Stimulated activated CD4-positive, alpha-beta T cell treated with anti-CD3 and anti-CD28 coated beads, Interleukin-15, amount 100 ng/mL, for 48 hours (primary cell): ENCODE data around the gene IFT20.
"Not testable (repeated sequence)": the region's sequence is repeated elsewhere in the genome, so short reads cannot be mapped to it uniquely, and the experiment has no call there.

Source experiments
- DNase-seq, 2 donors: peaks; one replicate each; pipeline ENCODE4 v3.0.0-alpha.2; 2020; ENCODE audit warnings: low read depth in 2 of 2

The IFT20 gene

GRCh38 chr17:28315846-28316705 lies 19.2 kb downstream of the IFT20 start:
- DNase-seq, result no peak

GRCh38 chr17:28313841-28314240 lies 21.4 kb downstream of the IFT20 start:
- DNase-seq, result no peak

- no peak for DNase-seq
Observed at GRCh38 chr17:28306954-28307401, 28.3 kb downstream of the IFT20 start.

- DNase-seq, result no peak
Observed at GRCh38 chr17:28298449-28298848, 36.8 kb downstream of the IFT20 start.

- DNase-seq, result no peak
Observed at GRCh38 chr17:28295677-28296578, 39.3 kb downstream of the IFT20 start.

GRCh38 chr17:28293994-28294393 lies 41.3 kb downstream of the IFT20 start:
- no peak for DNase-seq

DNA sequence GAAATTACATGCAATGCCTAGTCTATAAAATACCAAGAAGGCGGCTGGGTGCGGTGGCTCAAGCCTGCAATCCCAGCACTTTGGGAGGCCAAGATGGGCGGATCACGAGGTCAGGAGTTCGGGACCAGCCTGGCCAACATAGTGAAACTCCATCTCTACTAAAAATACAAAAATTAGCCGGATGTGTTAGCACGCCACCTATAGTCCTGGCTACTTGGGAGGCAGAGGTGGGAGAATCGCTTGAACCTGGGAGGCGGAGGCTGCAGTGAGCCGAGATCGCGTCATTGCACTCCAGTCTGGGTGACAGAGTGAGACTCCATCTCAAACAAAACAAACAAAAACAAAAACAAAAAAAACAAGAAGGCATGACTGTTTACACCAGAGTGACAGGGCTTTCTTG lies 42.4 kb downstream of the IFT20 start:
- not testable (repeated sequence) for DNase-seq

GRCh38 chr17:28291780-28292330 lies 43.4 kb downstream of the IFT20 start:
- DNase-seq, result no peak

DNA sequence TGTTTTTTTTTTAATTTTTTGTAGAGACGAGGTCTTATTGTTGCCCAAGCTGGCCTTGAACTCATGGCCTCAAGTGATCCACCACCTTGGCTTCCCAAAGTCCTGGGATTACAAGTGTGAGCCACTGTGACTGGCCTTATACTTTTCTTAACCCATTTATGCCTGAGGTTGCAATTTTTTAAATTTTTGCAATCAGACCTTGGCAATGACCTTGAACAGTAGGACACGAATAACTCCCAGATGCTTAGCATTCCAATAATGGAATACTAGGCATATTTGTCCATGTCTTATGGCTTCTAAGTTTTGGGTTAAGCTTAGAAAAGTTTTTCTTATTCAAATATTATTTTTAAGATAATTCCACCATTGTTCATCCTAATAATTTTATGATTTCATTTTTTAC lies 44.6 kb downstream of the IFT20 start:
- DNase-seq, result no peak

DNA sequence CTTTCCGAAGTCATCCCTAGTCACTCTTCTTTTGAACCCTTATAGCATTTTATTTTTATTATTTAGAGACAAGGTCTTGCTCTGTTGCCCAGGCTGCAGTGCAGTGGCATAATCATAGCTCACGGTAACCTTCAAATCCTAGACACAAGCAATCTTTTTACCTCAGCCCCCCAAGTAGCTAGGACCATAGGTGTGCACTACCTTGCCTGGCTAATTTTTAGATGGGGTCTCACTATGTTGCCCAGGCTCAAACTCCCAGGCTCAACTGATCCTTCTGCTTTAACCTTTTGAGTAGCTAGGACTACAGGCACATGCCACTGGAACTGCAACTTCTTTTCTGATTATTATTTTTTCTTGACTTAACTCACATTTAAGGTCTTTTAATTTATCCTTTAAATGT lies 49.3 kb downstream of the IFT20 start:
- DNase-seq, result no peak

- DNase-seq, result no peak
Observed at GRCh38 chr17:28282596-28282995, 52.7 kb downstream of the IFT20 start.

DNA sequence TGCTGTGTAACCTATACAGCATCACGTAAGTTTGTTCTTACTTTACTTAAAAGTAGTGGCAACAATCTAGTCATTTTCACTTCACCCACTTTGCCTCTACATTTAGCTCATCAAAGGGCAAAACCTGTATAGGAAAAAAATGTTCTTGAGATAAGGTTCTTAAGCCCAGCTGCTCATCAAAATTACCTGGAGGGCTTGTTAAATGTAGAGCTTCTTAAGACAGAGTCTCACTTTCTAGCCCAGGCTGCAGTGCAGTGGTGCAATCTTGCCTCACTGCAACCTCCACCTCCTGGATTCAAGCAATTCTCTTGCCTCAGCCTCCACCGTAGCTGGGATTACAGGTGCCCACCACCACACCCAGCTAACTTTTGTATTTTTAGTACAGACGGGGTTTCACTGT lies 54.4 kb downstream of the IFT20 start:
- no peak for DNase-seq

- no peak for DNase-seq
Observed at GRCh38 chr17:28279411-28279810, 55.9 kb downstream of the IFT20 start.
